C4-2B (cell line): ENCODE results near the gene RSRC2.

Experiments used
- H3K27ac ChIP-seq: fragments of 450-650 bp; 2 replicates; pipeline ENCODE4 v1.5.1; 2017
- ZFX ChIP-seq: fragments of 450-650 bp; IDR thresholded peaks from 2 replicates; pipeline ENCODE4 v1.6.1; 2017
- TF ChIP-seq, protein P1 (sequence below): fragments of 450-650 bp; conservative IDR thresholded peaks from 2 replicates; pipeline ENCODE4 v1.5.1; 2017; ENCODE audit warnings: mild to moderate bottlenecking

Gene RSRC2

DNA sequence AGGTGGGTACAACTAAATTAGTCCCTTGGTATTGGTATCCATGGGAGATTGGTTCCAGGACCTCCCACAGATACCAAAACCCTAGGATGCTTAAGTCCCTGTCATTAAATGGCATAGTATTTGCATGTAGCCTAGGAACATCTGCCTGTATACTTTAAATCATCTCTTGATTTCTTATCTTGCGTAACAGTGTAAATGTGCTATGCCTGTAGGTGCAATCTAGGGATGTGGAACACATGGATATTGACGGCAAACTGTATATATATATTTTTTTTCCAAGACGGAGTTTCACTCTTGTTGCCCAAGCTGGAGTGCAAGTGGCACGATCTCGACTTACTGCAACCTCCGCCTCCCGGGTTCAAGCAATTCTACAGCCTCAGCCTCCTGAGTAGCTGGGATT lies 1.8 kb upstream of the RSRC2 start:
- H3K27ac ChIP-seq: no peak overlapping the region
- TF ChIP-seq, protein P1, sequence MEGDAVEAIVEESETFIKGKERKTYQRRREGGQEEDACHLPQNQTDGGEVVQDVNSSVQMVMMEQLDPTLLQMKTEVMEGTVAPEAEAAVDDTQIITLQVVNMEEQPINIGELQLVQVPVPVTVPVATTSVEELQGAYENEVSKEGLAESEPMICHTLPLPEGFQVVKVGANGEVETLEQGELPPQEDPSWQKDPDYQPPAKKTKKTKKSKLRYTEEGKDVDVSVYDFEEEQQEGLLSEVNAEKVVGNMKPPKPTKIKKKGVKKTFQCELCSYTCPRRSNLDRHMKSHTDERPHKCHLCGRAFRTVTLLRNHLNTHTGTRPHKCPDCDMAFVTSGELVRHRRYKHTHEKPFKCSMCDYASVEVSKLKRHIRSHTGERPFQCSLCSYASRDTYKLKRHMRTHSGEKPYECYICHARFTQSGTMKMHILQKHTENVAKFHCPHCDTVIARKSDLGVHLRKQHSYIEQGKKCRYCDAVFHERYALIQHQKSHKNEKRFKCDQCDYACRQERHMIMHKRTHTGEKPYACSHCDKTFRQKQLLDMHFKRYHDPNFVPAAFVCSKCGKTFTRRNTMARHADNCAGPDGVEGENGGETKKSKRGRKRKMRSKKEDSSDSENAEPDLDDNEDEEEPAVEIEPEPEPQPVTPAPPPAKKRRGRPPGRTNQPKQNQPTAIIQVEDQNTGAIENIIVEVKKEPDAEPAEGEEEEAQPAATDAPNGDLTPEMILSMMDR: no peak
- no peak for TF ChIP-seq ZFX

DNA sequence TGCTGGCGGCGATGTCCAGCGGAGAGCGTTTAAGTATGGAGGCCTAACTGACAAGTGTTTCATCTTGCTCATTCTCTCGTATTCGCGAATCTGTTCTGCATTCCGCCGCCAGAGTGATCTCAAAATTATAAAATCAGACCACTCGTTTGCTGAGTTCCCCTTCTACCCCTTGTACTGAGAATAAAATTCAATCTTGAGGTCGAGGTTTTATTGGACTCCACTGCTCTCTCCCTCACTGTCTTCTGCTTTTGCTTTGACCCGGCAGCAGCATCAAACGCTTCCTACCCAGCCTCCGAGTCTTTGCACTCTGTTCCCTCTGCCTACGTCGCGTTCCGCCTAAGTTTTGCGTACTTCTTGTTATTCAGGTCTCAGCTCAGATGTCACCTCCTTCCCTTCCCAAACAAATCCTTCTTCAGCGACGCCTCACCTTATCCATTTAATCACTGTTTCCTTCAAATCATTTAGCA lies 775 bp upstream of the RSRC2 start:
- H3K27ac ChIP-seq: peak overlapping the region; percentile 95
- TF ChIP-seq, protein P1: no peak
- no peak for TF ChIP-seq ZFX

DNA sequence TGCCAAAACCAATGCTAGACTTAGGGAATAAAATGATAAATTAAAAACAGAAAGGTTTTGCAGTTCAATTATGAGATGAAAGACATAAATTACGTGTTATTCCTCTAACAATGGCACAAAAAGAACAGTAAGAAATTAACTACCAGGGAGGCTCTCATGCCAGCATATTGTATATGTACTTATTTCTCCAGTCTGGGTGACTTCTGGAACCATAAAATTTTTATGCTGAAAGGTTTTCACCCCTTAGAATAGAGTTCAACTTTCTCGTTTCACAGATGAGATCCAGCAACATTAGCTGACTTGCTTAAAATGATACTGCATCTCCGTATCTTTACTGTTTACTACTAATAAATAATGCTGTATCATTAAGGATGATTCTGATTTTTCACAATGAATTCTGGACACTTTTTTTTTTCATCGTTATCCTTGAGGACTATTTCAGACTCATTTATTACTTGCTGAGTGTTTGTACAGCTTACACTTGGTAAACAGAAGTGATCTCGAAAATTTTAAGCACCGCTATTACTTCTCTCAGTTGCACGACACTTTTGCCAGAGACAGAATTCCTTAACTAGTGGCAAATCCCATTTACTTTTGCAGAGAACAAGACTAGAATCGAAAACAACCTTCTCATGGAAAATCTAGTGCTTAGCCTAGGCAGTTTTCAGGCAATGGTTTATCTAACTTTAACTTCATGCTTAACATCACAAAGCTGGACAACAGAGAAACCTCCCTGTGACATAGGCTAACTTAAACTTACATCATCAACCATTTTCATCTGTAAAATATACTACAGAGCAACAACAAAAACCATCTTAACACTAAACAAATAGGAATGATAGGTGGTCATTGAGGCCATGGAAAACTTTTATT lies 2.7 kb downstream of the RSRC2 start:
- no peak for TF ChIP-seq ZFX
- TF ChIP-seq, protein P1: no peak
- no peak overlapping the region for H3K27ac ChIP-seq

DNA sequence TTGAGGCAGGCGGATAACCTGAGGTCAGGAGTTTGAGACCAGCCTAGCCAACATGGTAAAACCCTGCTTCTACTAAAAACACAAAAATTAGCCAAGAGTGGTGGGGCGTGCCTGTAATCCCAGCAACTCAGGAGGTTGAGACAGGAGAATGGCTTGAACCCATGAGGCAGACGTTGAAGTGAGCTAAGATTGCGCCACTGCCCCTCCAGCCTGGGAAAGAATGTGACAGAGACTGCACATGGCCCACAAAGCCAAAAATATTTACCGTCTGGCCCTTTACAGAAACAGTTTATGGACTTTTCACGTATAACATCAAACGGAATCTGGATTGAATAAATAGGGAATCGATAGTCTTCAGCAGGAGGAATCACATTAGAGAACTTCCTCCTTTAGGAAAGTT lies 3.5 kb downstream of the RSRC2 start:
- TF ChIP-seq, protein P1: no peak
- TF ChIP-seq ZFX: no peak
- H3K27ac ChIP-seq: no peak overlapping the region

DNA sequence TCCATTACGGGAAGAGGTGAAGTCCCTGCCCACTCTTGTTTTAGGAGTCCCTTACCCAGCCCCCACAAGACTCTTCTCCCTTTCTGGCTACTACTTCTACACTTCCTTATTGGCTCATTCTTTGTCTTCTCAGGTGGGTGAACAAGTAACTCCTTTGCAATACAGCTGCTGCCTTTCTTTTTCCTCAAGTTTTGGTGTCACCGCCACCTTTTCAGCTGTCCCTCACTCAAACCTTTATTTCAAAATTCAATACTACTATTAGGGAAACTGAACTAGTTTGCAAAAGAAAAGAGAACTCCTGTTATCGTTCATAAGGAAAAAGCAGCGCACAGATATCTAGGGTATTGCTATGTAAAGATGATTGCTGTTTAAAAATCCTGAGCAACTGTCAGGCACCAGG lies 6.1 kb downstream of the RSRC2 start:
- TF ChIP-seq, protein P1: no peak
- no peak for TF ChIP-seq ZFX
- no peak overlapping the region for H3K27ac ChIP-seq

DNA sequence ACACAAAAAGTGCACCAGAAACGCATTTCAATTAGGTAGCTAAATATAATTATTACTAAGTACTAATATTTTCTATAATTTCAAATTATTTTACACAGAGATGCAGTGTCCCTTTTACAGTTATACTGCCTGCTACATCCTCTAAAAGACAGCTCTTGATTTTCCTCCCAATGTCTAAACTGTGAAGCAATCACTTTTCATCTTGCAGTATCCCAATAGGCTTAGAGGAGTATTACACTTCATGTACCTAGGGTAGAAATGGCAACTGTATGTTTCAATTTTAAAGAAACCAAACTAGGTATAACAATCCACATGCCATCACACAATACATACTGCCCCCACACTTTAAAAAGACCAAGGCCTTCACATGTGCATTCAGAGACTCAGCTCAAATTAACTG lies 7.3 kb downstream of the RSRC2 start:
- no peak overlapping the region for H3K27ac ChIP-seq
- TF ChIP-seq, protein P1: no peak
- no peak for TF ChIP-seq ZFX

DNA sequence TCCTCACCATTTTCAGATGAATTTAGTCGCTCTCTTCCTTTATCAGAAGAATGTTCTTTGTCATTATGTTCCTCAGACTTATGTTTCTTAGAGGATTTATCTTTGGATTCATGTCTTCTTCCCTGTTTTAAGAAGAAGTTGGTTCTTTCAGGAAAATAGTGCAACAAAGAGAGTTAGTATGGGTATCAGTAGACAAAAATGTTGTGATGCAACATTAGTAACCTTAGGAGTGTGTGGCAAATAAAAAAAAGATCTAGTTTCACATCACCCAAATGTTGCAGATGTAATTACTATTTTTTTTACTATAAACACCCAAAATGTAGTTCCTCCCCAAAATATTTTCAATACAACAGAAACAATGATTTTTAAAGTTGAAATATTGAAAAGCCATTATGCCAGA lies 7.8 kb downstream of the RSRC2 start:
- no peak overlapping the region for H3K27ac ChIP-seq
- TF ChIP-seq ZFX: no peak
- TF ChIP-seq, protein P1: no peak
